GM18499 (cell line): ENCODE results near the gene RAP1GAP.

Source experiments
- ATAC-seq: cut with Tn5 transposase; IDR thresholded peaks from one replicate; pipeline ENCODE4 v1.9.1; 2021; ENCODE audit warnings: moderate number of reproducible peaks; ENCODE audit not compliant: insufficient read depth, unreplicated experiment

RAP1GAP gene

GRCh38 chr1:21614419-21615115 is 54.6 kb downstream of the RAP1GAP start:
- no peak for ATAC-seq

DNA sequence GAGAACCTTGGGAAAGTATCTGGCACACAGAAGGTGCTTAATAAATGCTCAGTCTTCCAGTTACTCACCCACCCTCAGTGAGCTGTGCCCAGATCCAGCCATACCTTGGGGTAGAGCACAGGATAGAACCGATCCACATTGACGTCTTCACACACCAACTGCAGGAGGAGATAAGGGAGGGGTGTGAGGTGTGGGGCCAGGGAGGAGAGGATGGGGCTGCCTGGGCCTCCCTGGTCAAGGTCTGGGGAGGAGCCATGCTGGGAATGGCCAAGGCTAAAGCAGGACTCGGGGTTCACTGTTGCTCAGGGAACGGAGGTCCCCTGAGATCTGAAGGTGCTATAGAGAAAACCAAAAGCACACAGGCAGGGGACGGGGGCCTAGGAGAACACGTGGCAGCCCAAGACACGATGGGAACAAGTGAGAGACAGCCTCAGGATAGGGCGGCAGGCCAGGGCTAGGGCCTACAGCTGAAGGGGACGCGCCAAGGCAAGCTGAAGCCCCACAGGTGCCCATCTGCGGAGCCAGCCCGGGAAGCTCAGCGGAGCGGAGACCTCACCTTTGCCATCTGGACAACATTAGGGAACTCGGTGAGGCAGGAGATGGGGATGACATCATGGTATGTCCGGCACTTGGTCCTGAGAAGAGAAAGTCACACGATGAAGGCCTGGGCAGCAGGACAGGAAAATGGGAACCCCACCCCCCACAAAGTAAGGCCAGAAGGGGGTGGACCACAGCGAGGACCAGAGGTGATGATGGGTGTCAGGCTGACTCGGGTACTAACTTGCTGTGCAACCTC is 55.9 kb downstream of the RAP1GAP start:
- ATAC-seq, result no peak

DNA sequence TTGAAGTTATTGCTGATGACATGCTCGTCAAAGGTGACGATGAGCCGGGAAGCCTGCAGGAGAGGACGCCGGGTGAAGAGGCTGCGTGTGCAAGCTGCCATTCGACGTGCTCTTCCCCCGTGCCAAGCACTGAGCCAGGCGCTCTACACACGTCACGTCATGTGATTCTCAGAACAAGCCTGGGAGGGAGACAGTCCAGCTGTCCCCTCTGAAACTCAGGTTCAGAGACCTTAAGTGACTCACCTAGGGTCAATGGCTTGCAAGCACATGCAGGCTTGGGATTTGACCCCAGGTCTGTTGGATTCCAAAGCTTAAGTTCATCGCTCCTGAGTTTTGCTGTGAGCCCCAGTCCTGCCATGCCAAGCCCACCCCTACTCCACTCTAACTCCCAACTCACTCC is 57.1 kb downstream of the RAP1GAP start:
- ATAC-seq, result no peak

DNA sequence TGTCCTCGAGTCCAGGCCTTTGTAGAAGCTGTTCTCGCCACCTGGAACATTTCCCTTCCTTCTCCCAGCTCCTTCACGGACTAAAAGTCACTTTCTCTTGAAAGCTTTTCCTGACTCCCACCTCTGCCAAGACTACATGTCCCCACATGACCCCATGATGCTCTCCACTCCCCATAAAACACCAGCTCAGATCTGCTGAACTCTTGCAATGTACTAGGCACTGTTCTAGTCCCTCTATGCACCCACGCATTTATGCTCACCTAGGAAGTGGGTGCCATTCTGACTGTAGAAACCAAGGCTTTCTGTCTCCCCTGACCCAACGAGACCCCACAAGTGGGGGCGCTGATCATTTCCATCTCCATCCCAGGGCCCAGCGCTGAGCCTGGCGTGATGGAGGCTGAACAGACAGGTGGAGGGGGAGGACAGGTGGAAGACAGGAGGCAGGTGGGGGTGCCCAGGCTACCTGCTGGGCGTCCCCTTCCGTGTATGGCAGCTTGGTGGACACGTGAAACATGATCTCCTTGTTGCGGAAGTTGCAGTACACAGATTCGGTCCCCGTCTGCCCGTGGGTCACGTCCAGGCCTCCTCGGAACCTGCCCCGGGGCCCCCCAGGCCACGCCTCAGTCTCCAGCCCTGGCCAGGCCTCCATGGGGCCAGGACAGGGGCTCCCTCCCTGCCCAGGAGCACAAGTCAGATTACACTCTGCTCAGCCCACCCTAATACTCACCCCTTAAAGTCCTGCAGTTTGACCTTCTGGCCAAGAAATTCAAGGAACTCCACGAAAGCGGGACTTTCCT is 58.0 kb downstream of the RAP1GAP start:
- no peak for ATAC-seq

DNA sequence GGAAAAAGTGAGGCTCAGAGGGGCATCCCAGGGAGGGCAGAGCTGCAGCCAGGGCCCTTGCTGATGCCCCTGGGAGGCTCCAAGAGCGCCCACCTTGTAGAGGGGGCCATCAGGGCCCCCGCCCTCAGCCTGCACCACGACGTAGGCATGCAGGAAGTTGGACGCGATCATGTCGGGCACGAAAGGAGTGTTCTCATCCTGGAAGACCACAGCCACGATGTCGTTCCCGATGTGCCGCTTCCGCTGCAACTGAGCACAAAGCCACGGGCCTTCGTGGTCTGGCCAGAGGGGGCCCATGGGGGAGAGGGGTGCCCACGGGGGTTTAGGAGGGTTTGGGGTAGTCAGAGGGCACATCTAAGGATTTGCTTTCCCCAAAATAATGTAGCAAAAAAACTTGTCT is 59.1 kb downstream of the RAP1GAP start:
- no peak for ATAC-seq

- ATAC-seq, result no peak
Measured at GRCh38 chr1:21608798-21609197, 60.4 kb downstream of the RAP1GAP start.

DNA sequence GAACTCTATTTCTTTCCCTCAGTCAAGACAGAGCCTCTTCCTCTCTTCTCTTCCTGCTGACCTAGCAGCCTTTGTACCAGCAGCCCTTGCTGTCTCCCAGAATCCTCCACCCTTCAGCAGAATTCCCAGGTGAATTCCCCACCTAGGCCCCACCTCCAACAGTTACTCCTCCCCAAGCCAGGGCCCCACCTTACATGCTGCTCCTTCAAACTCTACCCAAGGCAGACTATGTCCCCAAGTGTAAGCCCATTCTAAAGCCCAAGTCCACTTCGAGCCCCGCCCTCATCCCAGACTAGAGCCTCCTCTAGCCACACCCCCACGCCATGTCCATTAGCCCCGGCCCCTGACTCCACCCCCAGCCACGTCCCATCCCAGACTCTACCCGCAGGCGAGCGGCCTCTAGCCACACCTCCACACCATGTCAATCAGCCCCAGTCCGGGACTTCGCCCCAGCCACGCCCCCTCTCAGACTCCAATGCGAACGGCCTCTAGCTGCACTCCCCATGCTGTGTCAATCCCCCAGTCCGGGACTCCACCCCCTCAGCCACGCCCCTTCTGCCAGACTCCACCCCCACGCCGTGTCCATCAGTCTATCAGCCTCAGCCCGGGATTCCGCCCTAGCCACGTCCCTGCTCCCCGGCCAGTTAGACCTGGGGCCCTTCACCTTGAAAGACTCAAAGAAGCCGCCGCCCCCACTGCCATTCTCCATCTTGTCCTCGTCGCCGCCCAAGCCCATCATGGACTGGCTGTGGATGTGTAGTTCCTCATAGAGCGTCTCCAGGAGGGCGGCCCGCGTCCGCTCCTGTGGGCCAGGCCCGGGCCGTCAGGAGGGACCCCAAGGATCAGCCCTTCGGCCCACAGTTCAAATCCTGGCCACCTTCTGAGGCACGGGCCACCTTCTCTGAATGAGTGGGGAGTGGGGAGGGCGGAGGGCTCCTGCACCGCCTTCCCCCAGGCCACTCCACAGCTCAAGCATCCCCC is 61.3 kb downstream of the RAP1GAP start:
- no peak for ATAC-seq

DNA sequence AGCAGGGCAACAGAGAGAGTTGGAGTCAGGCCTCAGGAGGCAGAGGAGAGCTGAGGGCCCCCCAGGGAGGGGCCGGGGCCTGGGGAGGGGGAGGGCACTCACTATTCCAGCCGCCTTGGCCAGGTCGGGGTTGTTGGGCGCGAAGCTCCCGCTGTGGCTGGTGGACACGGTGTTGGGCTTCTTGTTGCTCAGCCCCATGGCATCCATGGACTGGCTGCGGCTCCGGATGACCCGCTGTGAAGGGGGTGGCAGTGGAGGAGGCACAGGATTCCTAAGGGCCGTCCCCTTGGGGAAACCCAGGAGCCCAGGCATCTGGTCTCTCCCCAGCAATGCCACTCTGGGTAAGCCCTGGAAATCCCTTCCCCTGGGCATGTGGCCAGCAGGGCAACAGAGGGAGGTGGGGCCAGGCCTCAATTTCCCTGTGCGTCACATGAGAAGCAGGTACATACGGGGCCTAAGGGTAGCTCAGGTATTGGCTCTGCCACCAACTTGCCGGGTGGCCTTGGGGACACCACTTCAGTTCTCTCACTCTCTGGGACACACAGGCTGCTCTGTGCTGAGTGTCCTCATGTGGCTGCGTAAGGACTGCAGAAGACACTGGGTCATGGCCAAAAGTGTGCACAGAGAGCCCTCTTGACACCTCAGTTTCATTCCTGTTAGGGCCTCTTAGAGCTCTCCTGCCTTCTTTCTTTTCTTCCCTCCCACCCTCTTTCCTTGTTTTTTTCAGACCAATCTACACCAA is 63.0 kb downstream of the RAP1GAP start:
- no peak for ATAC-seq

- ATAC-seq, result no peak
Measured at GRCh38 chr1:21605012-21605715, 64.0 kb downstream of the RAP1GAP start.

GRCh38 chr1:21604208-21604957 is 64.8 kb downstream of the RAP1GAP start:
- ATAC-seq, result no peak

GRCh38 chr1:21603177-21604138 is 65.7 kb downstream of the RAP1GAP start:
- no peak for ATAC-seq

GRCh38 chr1:21601278-21602048 is 67.7 kb downstream of the RAP1GAP start:
- no peak for ATAC-seq

DNA sequence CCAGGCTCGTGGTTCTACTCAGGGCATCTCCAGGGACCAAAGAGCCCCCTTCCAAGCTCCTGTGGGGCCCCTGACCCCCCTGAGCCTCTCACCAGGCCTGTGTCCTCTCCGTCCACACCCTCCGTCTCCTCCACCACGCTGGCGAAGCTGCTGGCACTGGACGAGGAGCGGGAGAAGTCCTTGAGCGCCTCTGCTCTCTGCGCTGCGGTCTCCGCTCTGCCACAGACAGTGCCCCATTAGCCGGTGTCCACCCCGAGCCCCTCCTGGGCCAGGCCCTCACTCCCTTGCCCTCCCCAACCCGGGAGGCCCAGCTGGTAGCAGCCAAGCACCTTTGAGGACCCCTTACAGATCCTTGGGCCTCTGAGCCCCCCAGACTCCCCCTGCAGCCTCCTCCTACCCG is 69.8 kb downstream of the RAP1GAP start:
- ATAC-seq, result no peak

DNA sequence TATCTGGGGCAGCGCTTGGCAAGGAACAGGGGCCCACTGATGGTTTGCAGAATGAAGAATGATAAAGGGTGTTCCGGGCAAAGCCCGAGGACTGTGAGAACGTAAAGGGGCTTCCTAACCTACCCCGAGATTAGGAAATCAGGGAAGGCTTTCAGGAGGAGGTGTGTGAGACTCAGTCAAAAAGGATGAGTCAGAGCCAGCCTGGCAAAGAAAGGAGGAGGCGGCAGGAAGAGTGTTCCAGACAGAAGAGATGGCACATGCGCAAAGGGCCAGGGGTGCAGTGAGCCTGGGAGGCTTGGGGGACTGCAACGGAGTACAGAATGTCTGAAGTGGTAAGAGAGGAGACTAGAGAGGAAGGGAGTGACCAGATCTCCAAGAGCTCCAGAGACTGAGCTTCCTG is 70.3 kb downstream of the RAP1GAP start:
- no peak for ATAC-seq

DNA sequence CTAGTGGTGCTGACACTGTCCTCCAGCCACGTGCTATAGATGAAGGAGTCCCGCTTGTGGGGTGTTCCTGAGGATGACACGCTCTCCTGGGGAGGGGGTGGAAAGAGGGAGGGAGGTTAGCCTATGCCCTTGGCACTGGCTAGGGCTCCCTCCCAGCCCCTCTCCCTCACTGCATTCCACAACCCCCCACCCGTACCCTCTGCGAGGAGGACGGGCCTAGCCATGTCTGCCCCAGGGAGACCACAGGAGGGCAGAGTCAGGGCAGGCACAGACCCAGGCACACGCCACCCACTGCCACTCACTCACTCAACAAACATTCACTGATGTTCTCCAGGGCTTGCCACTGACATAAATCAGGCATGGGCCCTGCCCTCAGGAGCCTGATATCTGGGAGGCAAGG is 70.7 kb downstream of the RAP1GAP start:
- no peak for ATAC-seq

GRCh38 chr1:21597753-21598152 is 71.4 kb downstream of the RAP1GAP start:
- no peak for ATAC-seq
